OCI-LY7 (cell line): ENCODE data around the gene MAB21L2. TPM values are rescaled to one million over a fixed set of nuclear protein-coding genes. Genes with fewer than 3 reads are reported as not detected.

Experiments used
- BruUV-seq: library from RNA; stranded (reverse); fragments of 400-500 nt; replicated peaks from 2 replicates; lab custom pipeline; 2021; lab: Mats Ljungman, UMichigan
- CTCF ChIA-PET: fragments of 300-600 bp; sonication (Branson Sonifier 250); formaldehyde crosslinking; loops from one replicate; lab custom pipeline; 2022; ENCODE audit warnings: antibody characterized with exemption; ENCODE audit not compliant: unreplicated experiment; lab: Charles Lee
- POLR2A ChIA-PET: fragments of 300-600 bp; sonication (Branson Sonifier 250); formaldehyde crosslinking; loops from one replicate; lab custom pipeline; 2022; ENCODE audit warnings: antibody characterized with exemption; lab: Charles Lee
- DNase-seq: peaks from one replicate; pipeline ENCODE4 v3.0.0-alpha.2; 2015; ENCODE audit warnings: low spot score
- H2AFZ ChIP-seq: fragments of 200-600 bp; sonication (generic), shearing (Covaris generic); 2 replicates; pipeline ENCODE4 v1.6.1; 2014; ENCODE audit warnings: mild to moderate bottlenecking, antibody characterized with exemption, low read length, moderate library complexity
- H3K27ac ChIP-seq: fragments of 200-600 bp; sonication (generic); 2 replicates; pipeline ENCODE4 v1.5.1; 2014; ENCODE audit warnings: mixed run types, low read depth, mild to moderate bottlenecking, moderate library complexity, low read length, inconsistent platforms; ENCODE audit not compliant: poor library complexity, severe bottlenecking
- H3K36me3 ChIP-seq: fragments of 200-600 bp; sonication (generic); 2 replicates; pipeline ENCODE4 v1.6.1; 2014; ENCODE audit warnings: mild to moderate bottlenecking, antibody characterized with exemption, low read length, moderate library complexity, mixed read lengths; ENCODE audit not compliant: insufficient read depth
- H3K4me1 ChIP-seq: fragments of 200-600 bp; sonication (generic); 2 replicates; pipeline ENCODE4 v1.5.1; 2014; ENCODE audit warnings: mild to moderate bottlenecking, low read length; ENCODE audit not compliant: insufficient read depth, poor library complexity, severe bottlenecking
- H3K4me2 ChIP-seq: fragments of 200-600 bp; sonication (generic); 2 replicates; pipeline ENCODE4 v1.6.1; 2014; ENCODE audit warnings: mild to moderate bottlenecking, low read length
- H3K4me3 ChIP-seq: fragments of 200-600 bp; sonication (generic); 2 replicates; pipeline ENCODE4 v1.5.1; 2014; ENCODE audit warnings: mild to moderate bottlenecking, low read depth, low read length; ENCODE audit not compliant: poor library complexity, severe bottlenecking
- H3K79me2 ChIP-seq: fragments of 200-600 bp; sonication (generic); 2 replicates; pipeline ENCODE4 v1.6.1; 2016; ENCODE audit warnings: low read depth, mild to moderate bottlenecking, low read length, moderate library complexity, mixed read lengths; ENCODE audit not compliant: insufficient read depth
- H3K9me2 ChIP-seq: fragments of 200-600 bp; sonication (generic); 2 replicates; pipeline ENCODE4 v1.6.1; 2016; ENCODE audit warnings: mild to moderate bottlenecking, low read length, mixed read lengths; ENCODE audit not compliant: insufficient read depth
- H3K9me3 ChIP-seq: fragments of 200-600 bp; sonication (generic); 2 replicates; pipeline ENCODE4 v1.6.1; 2014; ENCODE audit warnings: mild to moderate bottlenecking, mixed run types, low read length, mixed read lengths
- H4K20me1 ChIP-seq: fragments of 200-600 bp; sonication (generic); 2 replicates; pipeline ENCODE4 v1.6.1; 2014; ENCODE audit warnings: mild to moderate bottlenecking, antibody characterized with exemption, low read length, moderate library complexity, mixed read lengths; ENCODE audit not compliant: insufficient read depth
- CTCF ChIP-seq: fragments of 200-600 bp; sonication (generic); conservative IDR thresholded peaks from 2 replicates; pipeline ENCODE4 v1.5.1; 2014; ENCODE audit warnings: mild to moderate bottlenecking, antibody characterized with exemption, low read length, moderate library complexity, mixed read lengths
- EZH2phosphoT487 ChIP-seq: fragments of 200-600 bp; sonication (generic); IDR thresholded peaks from 2 replicates; pipeline ENCODE4 v1.6.1; 2018; ENCODE audit warnings: low read depth, borderline replicate concordance, mild to moderate bottlenecking, mixed run types, antibody characterized with exemption, low read length, moderate library complexity, mixed read lengths
- intact Hi-C: fragments of 100-400 bp; cut with micrococcal nuclease; formaldehyde crosslinking; loops from one replicate; pipeline ENCODE4 v1.10.0; 2022; ENCODE audit not compliant: unreplicated experiment
- total RNA-seq, 2 experiments: library from RNA; depleted of rRNA in 1 of 2; stranded (reverse); fragments of >200 nt in 1 of 2; shearing (Covaris generic) in 1 of 2; gene quantifications; 2 replicates each; pipeline ENCODE4 v1.2.3, GENCODE V29; 2014 to 2022

MAB21L2 gene
- total RNA-seq, 2 experiments from 2014 or later: not detected

GRCh38 chr4:150580306-150580705 is 1.6 kb upstream of the MAB21L2 start:
- DNase-seq: no peak
- TF ChIP-seq CTCF (no peak), EZH2phosphoT487 (no peak)
- ChIA-PET POLR2A (interaction anchor here (0.7 to 1.0 kb wide), 2 partner anchors 11 to 34 kb away, joined by 3 to 4 read pairs; no protein-coding TSS in a partner anchor), CTCF (no interaction called here)
- H3K36me3 ChIP-seq: 0 out of 2 replicates have a peak, but pooled peaks cover 6% of the 10 kb centered on the region
- H4K20me1 ChIP-seq: no peaks in the 10 kb centered on the region
- no peaks in the 10 kb centered on the region for H3K4me1 ChIP-seq
- H3K9me2 ChIP-seq: no peaks in the 10 kb centered on the region
- intact Hi-C loops: no loop called here
- H3K27ac ChIP-seq: no peak overlapping the region
- no peaks in the 10 kb centered on the region for H3K9me3 ChIP-seq
- H3K79me2 ChIP-seq: no peaks in the 10 kb centered on the region
- H3K4me3 ChIP-seq: no peak overlapping the region
- no peak overlapping the region for H2AFZ ChIP-seq
- no TSS peak for BruUV-seq
- H3K4me2 ChIP-seq: no peak overlapping the region

GRCh38 chr4:150581056-150581605 is 820 bp upstream of the MAB21L2 start:
- no peak overlapping the region for H2AFZ ChIP-seq
- 0 out of 2 replicates have a peak, but pooled peaks cover 6% of the 10 kb centered on the region for H3K36me3 ChIP-seq
- H3K9me3 ChIP-seq: no peaks in the 10 kb centered on the region
- no peaks in the 10 kb centered on the region for H4K20me1 ChIP-seq
- TF ChIP-seq CTCF: no peak
- TF ChIP-seq EZH2phosphoT487: no peak
- H3K9me2 ChIP-seq: no peaks in the 10 kb centered on the region
- no peak for DNase-seq
- intact Hi-C loops: no loop called here
- no peak overlapping the region for H3K27ac ChIP-seq
- no peak overlapping the region for H3K4me3 ChIP-seq
- ChIA-PET CTCF (no interaction called here), POLR2A (interaction anchor here (0.7 to 1.0 kb wide), 2 partner anchors 11 to 33 kb away, joined by 3 to 4 read pairs; no protein-coding TSS in a partner anchor)
- H3K4me1 ChIP-seq: no peaks in the 10 kb centered on the region
- no TSS peak for BruUV-seq
- H3K4me2 ChIP-seq: no peak overlapping the region
- no peaks in the 10 kb centered on the region for H3K79me2 ChIP-seq

DNA sequence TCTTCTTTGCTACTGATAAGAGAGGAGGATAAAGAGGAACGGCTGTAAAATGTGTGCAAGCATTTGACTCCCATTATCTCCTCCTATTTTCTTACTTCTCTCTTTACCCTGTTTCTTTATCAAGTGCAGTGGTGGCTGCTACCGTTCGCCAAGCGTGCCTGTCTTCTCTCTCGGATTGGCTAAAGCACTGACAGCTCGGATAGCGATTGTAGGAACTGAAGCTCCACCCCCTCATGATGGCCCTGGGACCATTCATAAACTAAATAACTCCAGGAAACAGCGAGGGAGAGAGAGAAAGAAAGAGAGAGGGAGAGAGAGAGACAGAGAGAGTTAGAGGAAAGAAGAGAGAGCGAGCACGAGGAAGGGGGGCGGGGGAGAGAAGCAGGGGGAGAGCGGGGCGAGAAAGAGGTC is 305 bp upstream of the MAB21L2 start:
- no peak overlapping the region for H3K4me2 ChIP-seq
- H3K79me2 ChIP-seq: no peaks in the 10 kb centered on the region
- H2AFZ ChIP-seq: no peak overlapping the region
- ChIA-PET CTCF (no interaction called here), POLR2A (no interaction called here)
- intact Hi-C loops: no loop called here
- no peaks in the 10 kb centered on the region for H3K9me3 ChIP-seq
- H3K9me2 ChIP-seq: no peaks in the 10 kb centered on the region
- TF ChIP-seq EZH2phosphoT487 (no peak), CTCF (no peak)
- H3K36me3 ChIP-seq: 0 out of 2 replicates have a peak, but pooled peaks cover 6% of the 10 kb centered on the region
- BruUV-seq: no TSS peak
- no peak for DNase-seq
- no peak overlapping the region for H3K4me3 ChIP-seq
- no peaks in the 10 kb centered on the region for H4K20me1 ChIP-seq
- no peaks in the 10 kb centered on the region for H3K4me1 ChIP-seq
- H3K27ac ChIP-seq: no peak overlapping the region
